Caki2 (cell line): ENCODE results near the gene LRRC31. TPM values are rescaled to one million over a fixed set of nuclear protein-coding genes. Genes with fewer than 3 reads are reported as not detected.

Experiments used
- total RNA-seq: library from RNA; depleted of rRNA; stranded (reverse); fragments of >200 nt; shearing (Covaris generic); gene quantifications from 2 replicates; pipeline ENCODE4 v1.2.3, GENCODE V29; 2014; ENCODE audit warnings: low replicate concordance; rRNA removed

LRRC31 gene
- total RNA-seq, 1 experiment from 2014 or later = 0.47 TPM

Other genes starting within 250 kb of the LRRC31 start
- gene MECOM, start 206.2 kb downstream of the LRRC31 start, total RNA-seq = 1.1 and 3.6 TPM in 2 replicates
- 158 and 246 TPM in 2 replicates for gene TERC, start 104.9 kb downstream of the LRRC31 start, total RNA-seq
- 0.34 and 0.81 TPM in 2 replicates for gene ACTRT3, start 100.4 kb downstream of the LRRC31 start, total RNA-seq
- gene MYNN, start 96.5 kb downstream of the LRRC31 start, total RNA-seq = 17.0 and 17.8 TPM in 2 replicates
- gene LRRIQ4, start 57.1 kb downstream of the LRRC31 start, total RNA-seq = not detected in 2 replicates
- 12.0 and 13.2 TPM in 2 replicates for gene LRRC34, start 57.0 kb downstream of the LRRC31 start, total RNA-seq
- not detected in 2 replicates for gene SAMD7, start 41.6 kb upstream of the LRRC31 start, total RNA-seq
- 10.3 and 16.8 TPM in 2 replicates for gene SEC62, start 96.9 kb upstream of the LRRC31 start, total RNA-seq
- 66.6 and 105 TPM in 2 replicates for gene GPR160, start 168.1 kb upstream of the LRRC31 start, total RNA-seq